Left ventricle myocardium inferior (tissue), 1 donor: ENCODE measurements around the gene SCLY. TPM values are rescaled to one million over a fixed set of nuclear protein-coding genes. Genes with fewer than 3 reads are reported as not detected.

Source experiments
- DNase-seq: peaks from one replicate; pipeline ENCODE4 v3.0.0-alpha.2; 2020
- H3K27ac ChIP-seq: fragments of 200-600 bp; replicated peaks from 2 replicates; pipeline ENCODE4 v1.8.0; 2021
- H3K27me3 ChIP-seq: fragments of 200-600 bp; 2 replicates; pipeline ENCODE4 v1.8.0; 2021; ENCODE audit warnings: low read depth
- H3K36me3 ChIP-seq: fragments of 200-600 bp; 2 replicates; pipeline ENCODE4 v1.8.0; 2021
- H3K4me1 ChIP-seq: fragments of 200-600 bp; 2 replicates; pipeline ENCODE4 v1.8.0; 2021
- H3K4me3 ChIP-seq: fragments of 200-600 bp; 2 replicates; pipeline ENCODE4 v1.8.0; 2021; ENCODE audit warnings: mild to moderate bottlenecking, moderate library complexity
- H3K9me3 ChIP-seq: fragments of 200-600 bp; replicated peaks from 2 replicates; pipeline ENCODE4 v1.8.0; 2021
- intact Hi-C: fragments of 100-400 bp; cut with micrococcal nuclease; formaldehyde crosslinking; loops from one replicate; pipeline ENCODE4 v1.11.0; 2022
- total RNA-seq: library from RNA; stranded (reverse); fragmentation: NEBNext Ultra II Directional; extraction: Animal tissue kit (Norgen Biotek cat#: 25700); gene quantifications from one replicate; pipeline ENCODE4 v1.2.1, GENCODE V29; 2021
- TF ChIP-seq, protein P1 (sequence below): fragments of 200-600 bp; IDR thresholded peaks from 2 replicates; pipeline ENCODE4 v1.8.0; 2021; ENCODE audit warnings: antibody characterized with exemption, mild to moderate bottlenecking, borderline replicate concordance
- donor health status: DM: no; HTN: yes; CAD: no; lungs with severe emphysema.

Gene SCLY
- total RNA-seq, 1 donor from 2014 or later = 10.9 TPM

DNA sequence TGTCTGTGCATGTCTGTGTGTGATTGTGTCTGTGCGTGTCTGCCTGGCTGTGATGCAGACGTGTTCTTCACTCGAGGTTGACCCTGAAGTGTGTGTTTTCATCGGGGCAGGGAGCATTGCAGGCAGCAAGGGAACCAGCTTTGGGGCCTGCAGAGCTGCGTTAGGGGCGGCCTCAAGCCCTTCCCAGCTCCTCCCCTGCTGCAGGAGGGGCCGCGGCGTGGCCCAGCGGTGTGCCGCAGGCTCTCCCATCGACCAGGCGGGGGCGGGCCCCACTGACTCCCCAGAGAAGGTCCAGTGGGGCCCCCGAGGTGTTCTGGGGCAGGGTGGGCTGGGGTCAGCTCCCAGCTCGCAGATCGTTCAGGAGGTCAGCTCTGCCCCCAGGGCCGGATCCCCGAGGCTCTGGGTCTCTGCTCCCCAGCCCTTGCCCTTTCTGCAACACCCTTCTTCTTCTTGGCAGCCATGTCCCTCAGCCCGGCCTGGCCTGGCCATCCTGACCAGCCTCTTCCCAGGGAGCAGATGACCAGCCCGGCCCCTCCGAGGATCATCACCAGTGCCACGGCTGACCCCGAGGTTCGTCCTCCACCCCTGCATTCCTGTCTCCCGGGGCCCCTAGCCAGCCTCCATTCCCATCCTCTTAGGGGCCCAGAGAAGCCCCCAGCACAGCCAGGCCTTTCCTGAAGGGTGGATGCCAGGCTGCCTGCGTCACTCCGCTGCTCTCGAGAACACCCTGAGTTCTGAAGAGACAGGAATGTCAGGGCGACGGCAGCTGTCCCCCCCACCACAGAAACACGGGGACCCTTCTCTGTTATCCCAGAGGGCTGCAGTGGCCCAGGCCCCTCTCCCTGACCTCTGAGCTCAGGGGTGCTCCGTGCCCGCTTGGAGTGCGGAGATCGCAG, 66.6 kb downstream of the SCLY start:
- Histone ChIP-seq H3K9me3 (no peaks in the 10 kb centered on the region), H3K36me3 (no peaks in the 10 kb centered on the region), H3K4me1 (no peaks in the 10 kb centered on the region), H3K27me3 (peaks cover 22% of the 10 kb centered on the region), H3K4me3 (no peak overlapping the region), H3K27ac (no peak overlapping the region)
- no peak for DNase-seq
- intact Hi-C loops = no loop called here
- TF ChIP-seq, protein P1, sequence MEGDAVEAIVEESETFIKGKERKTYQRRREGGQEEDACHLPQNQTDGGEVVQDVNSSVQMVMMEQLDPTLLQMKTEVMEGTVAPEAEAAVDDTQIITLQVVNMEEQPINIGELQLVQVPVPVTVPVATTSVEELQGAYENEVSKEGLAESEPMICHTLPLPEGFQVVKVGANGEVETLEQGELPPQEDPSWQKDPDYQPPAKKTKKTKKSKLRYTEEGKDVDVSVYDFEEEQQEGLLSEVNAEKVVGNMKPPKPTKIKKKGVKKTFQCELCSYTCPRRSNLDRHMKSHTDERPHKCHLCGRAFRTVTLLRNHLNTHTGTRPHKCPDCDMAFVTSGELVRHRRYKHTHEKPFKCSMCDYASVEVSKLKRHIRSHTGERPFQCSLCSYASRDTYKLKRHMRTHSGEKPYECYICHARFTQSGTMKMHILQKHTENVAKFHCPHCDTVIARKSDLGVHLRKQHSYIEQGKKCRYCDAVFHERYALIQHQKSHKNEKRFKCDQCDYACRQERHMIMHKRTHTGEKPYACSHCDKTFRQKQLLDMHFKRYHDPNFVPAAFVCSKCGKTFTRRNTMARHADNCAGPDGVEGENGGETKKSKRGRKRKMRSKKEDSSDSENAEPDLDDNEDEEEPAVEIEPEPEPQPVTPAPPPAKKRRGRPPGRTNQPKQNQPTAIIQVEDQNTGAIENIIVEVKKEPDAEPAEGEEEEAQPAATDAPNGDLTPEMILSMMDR = no peak

DNA sequence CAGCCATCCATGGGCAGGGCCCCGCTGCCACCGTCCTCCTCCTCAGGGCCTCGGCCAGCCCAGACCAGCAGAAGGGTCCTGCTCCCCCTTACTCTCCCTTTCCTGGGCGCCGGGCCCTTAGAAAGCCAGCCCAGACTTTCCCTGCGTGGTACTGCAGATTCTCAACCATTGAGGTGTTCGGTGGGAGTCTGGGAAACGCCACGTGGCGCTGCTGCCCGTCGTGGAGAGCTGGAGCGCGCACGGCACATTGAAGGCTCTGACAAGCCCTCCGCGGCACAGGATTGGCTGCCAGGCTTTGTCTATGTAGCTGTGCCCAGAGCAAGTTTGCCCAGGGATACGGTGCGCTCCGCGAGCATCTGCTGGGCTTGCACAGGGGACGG, 67.2 kb downstream of the SCLY start:
- TF ChIP-seq, protein P1 = no peak
- Histone ChIP-seq H3K9me3 (no peaks in the 10 kb centered on the region), H3K36me3 (no peaks in the 10 kb centered on the region), H3K27ac (no peak overlapping the region), H3K4me3 (no peak overlapping the region), H3K4me1 (no peaks in the 10 kb centered on the region), H3K27me3 (peaks cover 22% of the 10 kb centered on the region)
- no peak for DNase-seq
- intact Hi-C loops = no loop called here

DNA sequence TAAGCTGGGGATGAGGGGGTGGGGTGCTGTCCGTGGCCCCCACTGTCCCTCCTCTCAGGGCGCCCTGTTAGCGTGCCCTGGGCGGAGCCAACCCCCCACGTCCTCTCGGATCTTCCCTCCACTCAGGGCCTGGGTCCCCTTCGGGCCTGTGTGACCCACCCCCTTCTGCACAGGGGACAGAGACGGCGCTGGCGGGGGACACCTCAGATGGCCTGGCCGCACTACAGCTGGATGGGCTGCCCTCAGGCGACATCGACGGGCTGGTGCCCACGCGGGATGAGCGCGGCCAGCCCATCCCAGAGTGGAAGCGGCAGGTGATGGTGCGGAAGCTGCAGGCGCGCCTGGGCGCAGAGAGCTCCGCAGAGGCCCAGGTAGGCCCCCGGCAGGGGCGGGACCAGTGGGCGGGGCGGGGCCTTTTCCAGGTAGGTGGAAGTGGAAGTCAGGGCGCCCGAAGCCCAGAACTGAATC, 67.8 kb downstream of the SCLY start:
- DNase-seq = no peak
- Histone ChIP-seq H3K27ac (no peak overlapping the region), H3K4me1 (no peaks in the 10 kb centered on the region), H3K9me3 (no peaks in the 10 kb centered on the region), H3K4me3 (no peak overlapping the region), H3K27me3 (peaks cover 22% of the 10 kb centered on the region), H3K36me3 (no peaks in the 10 kb centered on the region)
- intact Hi-C loops = no loop called here
- TF ChIP-seq, protein P1 = no peak

DNA sequence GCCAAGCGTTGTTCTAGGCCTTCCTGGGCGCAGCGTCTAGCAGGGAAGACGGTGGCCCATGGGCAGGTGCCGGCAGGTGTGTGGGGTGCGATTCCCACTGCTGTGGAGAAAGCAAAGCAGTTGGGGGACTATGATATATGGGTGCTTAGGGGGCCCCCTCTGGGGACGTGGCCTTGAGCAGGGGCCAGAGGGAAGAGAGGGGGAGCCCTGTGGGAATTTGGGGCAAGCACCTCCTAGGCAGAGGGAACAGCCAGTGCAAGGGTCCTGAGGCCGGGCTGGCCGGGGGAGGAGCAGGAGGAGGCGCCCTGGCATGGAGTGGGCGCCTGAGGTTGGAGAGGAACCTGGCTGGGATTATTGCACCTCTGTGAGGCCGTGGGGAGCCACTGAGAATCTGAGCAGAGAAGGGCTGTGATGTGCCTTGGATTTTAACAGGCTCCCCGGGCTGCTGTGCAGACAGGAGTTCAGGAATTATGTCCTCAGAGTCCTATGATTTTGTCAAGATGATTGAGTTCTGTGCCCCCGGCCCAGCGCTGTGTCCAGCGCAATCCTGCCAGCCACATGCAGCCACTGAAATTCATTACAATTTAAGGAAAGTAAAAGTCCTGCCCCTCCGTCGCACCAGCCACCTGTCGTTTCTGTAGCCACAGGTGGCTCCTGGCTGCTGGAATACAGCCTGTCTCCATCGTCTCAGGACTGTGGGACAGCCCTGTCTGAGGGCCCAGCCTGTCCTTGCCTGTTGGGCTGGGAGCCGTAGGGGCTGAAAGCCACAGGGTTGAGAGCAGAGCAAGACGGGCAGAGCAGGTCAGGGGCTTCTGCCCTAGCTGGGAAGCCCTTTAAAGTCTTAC, 68.6 kb downstream of the SCLY start:
- TF ChIP-seq, protein P1 = no peak
- intact Hi-C loops = no loop called here
- H3K27ac ChIP-seq = no peak overlapping the region
- DNase-seq = no peak
- peaks cover 22% of the 10 kb centered on the region for H3K27me3 ChIP-seq
- H3K36me3 ChIP-seq = no peaks in the 10 kb centered on the region
- H3K9me3 ChIP-seq = no peaks in the 10 kb centered on the region
- no peak overlapping the region for H3K4me3 ChIP-seq
- no peaks in the 10 kb centered on the region for H3K4me1 ChIP-seq

DNA sequence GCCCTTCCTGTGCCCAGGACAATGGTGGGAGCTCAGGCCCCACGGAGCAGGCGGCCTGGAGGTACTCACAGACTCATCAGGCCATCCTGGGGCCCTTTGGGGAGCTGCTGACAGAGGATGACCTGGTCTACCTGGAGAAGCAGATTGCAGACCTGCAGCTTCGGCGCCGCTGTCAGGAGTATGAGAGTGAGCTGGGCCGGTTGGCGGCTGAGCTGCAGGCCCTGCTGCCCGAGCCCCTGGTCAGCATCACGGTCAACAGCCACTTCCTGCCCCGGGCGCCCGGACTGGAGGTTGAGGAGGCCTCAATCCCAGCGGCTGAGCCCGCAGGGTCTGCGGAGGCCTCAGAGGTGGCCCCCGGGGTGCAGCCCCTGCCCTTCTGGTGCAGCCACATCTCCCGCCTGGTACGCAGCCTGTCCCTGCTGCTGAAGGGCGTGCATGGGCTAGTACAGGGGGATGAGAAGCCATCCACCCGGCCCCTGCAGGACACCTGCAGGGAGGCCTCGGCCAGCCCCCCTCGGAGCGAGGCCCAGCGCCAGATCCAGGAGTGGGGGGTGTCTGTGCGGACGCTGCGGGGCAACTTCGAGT, 69.4 kb downstream of the SCLY start:
- Histone ChIP-seq H3K4me3 (no peak overlapping the region), H3K27ac (no peak overlapping the region), H3K36me3 (no peaks in the 10 kb centered on the region), H3K9me3 (no peaks in the 10 kb centered on the region), H3K27me3 (peaks cover 22% of the 10 kb centered on the region), H3K4me1 (no peaks in the 10 kb centered on the region)
- intact Hi-C loops = no loop called here
- TF ChIP-seq, protein P1 = no peak
- no peak for DNase-seq
